Measurements from ENCODE around the gene POFUT1. TPM values are rescaled to one million over a fixed set of nuclear protein-coding genes. Genes with fewer than 3 reads are reported as not detected.

Gene POFUT1
- total RNA-seq, 1 donor from 2014 or later: 60.6 TPM

GRCh38 chr20:32230707-32231106 lies 23.0 kb downstream of the POFUT1 start:
- H4K20me1 ChIP-seq (ENCODE audit: insufficient read depth, low read length): peaks cover 3% of the 10 kb centered on the region
- no peak overlapping the region for H3K27ac Mint-ChIP-seq (ENCODE audit: unreplicated experiment)
- H3K9me3 Mint-ChIP-seq (ENCODE audit: unreplicated experiment): no peaks in the 10 kb centered on the region
- H2AFZ ChIP-seq (ENCODE audit: low read depth, low read length): no peak overlapping the region
- H3K36me3 Mint-ChIP-seq (ENCODE audit: low read depth, unreplicated experiment): peaks cover 27% of the 10 kb centered on the region
- FAIRE-seq (no peak), DNase-seq (ENCODE audit: low read depth) (no peak)
- peaks cover 16% of the 10 kb centered on the region for H3K4me1 Mint-ChIP-seq (ENCODE audit: low read depth, unreplicated experiment)
- peaks cover 25% of the 10 kb centered on the region for H3K36me3 ChIP-seq (ENCODE audit: insufficient read depth, low read length)
- no peaks in the 10 kb centered on the region for H3K9me3 ChIP-seq (ENCODE audit: insufficient read depth, low read depth, low read length)
- H3K27me3 ChIP-seq (ENCODE audit: insufficient read depth, low read length): no peaks in the 10 kb centered on the region
- no peaks in the 10 kb centered on the region for H3K4me1 ChIP-seq (ENCODE audit: insufficient read depth, low read length)
- no peak overlapping the region for H3K9ac ChIP-seq (ENCODE audit: low read length)
- no peak overlapping the region for H3K4me2 ChIP-seq (ENCODE audit: low read length)
- H3K27me3 Mint-ChIP-seq (ENCODE audit: low read depth, unreplicated experiment): no peaks in the 10 kb centered on the region
- no peak overlapping the region for H3K4me3 Mint-ChIP-seq (ENCODE audit: unreplicated experiment)
- TF ChIP-seq, protein P1, sequence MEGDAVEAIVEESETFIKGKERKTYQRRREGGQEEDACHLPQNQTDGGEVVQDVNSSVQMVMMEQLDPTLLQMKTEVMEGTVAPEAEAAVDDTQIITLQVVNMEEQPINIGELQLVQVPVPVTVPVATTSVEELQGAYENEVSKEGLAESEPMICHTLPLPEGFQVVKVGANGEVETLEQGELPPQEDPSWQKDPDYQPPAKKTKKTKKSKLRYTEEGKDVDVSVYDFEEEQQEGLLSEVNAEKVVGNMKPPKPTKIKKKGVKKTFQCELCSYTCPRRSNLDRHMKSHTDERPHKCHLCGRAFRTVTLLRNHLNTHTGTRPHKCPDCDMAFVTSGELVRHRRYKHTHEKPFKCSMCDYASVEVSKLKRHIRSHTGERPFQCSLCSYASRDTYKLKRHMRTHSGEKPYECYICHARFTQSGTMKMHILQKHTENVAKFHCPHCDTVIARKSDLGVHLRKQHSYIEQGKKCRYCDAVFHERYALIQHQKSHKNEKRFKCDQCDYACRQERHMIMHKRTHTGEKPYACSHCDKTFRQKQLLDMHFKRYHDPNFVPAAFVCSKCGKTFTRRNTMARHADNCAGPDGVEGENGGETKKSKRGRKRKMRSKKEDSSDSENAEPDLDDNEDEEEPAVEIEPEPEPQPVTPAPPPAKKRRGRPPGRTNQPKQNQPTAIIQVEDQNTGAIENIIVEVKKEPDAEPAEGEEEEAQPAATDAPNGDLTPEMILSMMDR (IDR thresholded peaks at IDR 0.05; ENCODE audit: insufficient read depth, low read depth, low read length): no peak
- no peak for TF ChIP-seq EZH2 (IDR thresholded peaks at IDR 0.05; ENCODE audit: insufficient read depth, low read length)
- H3K79me2 ChIP-seq (ENCODE audit: insufficient read depth, low read length): no peaks in the 10 kb centered on the region
- H3K27ac ChIP-seq (ENCODE audit: low read depth, low read length): no peak overlapping the region
- H3K4me3 ChIP-seq (ENCODE audit: insufficient read depth, low read depth, low read length): no peak overlapping the region

- Histone ChIP-seq H2AFZ (ENCODE audit: low read depth, low read length) (no peak overlapping the region), H4K20me1 (ENCODE audit: insufficient read depth, low read length) (peaks cover 3% of the 10 kb centered on the region), H3K9ac (ENCODE audit: low read length) (no peak overlapping the region), H3K4me2 (ENCODE audit: low read length) (no peak overlapping the region), H3K36me3 (ENCODE audit: insufficient read depth, low read length) (peaks cover 23% of the 10 kb centered on the region), H3K9me3 (ENCODE audit: insufficient read depth, low read depth, low read length) (no peaks in the 10 kb centered on the region), H3K27me3 (ENCODE audit: insufficient read depth, low read length) (no peaks in the 10 kb centered on the region), H3K4me3 (ENCODE audit: insufficient read depth, low read depth, low read length) (no peak overlapping the region), H3K27ac (ENCODE audit: low read depth, low read length) (no peak overlapping the region), H3K4me1 (ENCODE audit: insufficient read depth, low read length) (no peaks in the 10 kb centered on the region), H3K79me2 (ENCODE audit: insufficient read depth, low read length) (no peaks in the 10 kb centered on the region)
- Mint-ChIP-seq H3K4me3 (ENCODE audit: unreplicated experiment) (no peak overlapping the region), H3K27me3 (ENCODE audit: low read depth, unreplicated experiment) (no peaks in the 10 kb centered on the region), H3K36me3 (ENCODE audit: low read depth, unreplicated experiment) (peaks cover 29% of the 10 kb centered on the region), H3K9me3 (ENCODE audit: unreplicated experiment) (no peaks in the 10 kb centered on the region), H3K27ac (ENCODE audit: unreplicated experiment) (peak overlapping the region; percentile 50), H3K4me1 (ENCODE audit: low read depth, unreplicated experiment) (peaks cover 16% of the 10 kb centered on the region)
- TF ChIP-seq, protein P1 (IDR thresholded peaks at IDR 0.05; ENCODE audit: insufficient read depth, low read depth, low read length): no peak
- no peak for TF ChIP-seq EZH2 (IDR thresholded peaks at IDR 0.05; ENCODE audit: insufficient read depth, low read length)
- FAIRE-seq: no peak
- DNase-seq (ENCODE audit: low read depth): no peak
These were observed 23.6 kb downstream of the POFUT1 start for GRCh38 chr20:32231245-32231644.

DNA sequence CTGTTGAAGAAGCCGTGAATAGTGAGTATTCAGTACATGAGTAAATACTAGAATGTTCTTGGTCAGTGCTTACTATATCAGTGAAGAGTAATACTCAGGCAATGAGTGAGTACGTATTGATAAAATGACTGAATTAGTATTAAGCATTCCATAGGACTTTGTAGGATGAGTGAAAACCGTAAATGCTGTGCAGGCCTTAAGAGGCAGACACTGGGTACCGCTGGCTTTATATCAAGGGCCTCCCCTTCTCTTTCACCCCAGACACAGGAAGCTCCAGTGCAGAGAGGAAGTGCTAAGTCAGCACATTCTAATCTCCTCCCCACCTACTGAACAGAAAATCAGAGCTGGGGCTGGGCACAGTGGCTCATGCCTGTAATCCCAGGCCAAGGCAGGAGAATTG lies 24.2 kb downstream of the POFUT1 start:
- H3K27ac Mint-ChIP-seq (ENCODE audit: unreplicated experiment): no peak overlapping the region
- peaks cover 25% of the 10 kb centered on the region for H3K36me3 ChIP-seq (ENCODE audit: insufficient read depth, low read length)

More for the DNA sequence above, 24.2 kb downstream of the POFUT1 start:
- Histone ChIP-seq H3K4me2 (ENCODE audit: low read length) (no peak overlapping the region), H3K9ac (ENCODE audit: low read length) (no peak overlapping the region), H3K27me3 (ENCODE audit: insufficient read depth, low read length) (no peaks in the 10 kb centered on the region), H3K9me3 (ENCODE audit: insufficient read depth, low read depth, low read length) (no peaks in the 10 kb centered on the region), H3K79me2 (ENCODE audit: insufficient read depth, low read length) (no peaks in the 10 kb centered on the region), H4K20me1 (ENCODE audit: insufficient read depth, low read length) (peaks cover 3% of the 10 kb centered on the region), H2AFZ (ENCODE audit: low read depth, low read length) (no peak overlapping the region), H3K4me1 (ENCODE audit: insufficient read depth, low read length) (no peaks in the 10 kb centered on the region), H3K27ac (ENCODE audit: low read depth, low read length) (no peak overlapping the region), H3K4me3 (ENCODE audit: insufficient read depth, low read depth, low read length) (no peak overlapping the region)
- Mint-ChIP-seq H3K36me3 (ENCODE audit: low read depth, unreplicated experiment) (peaks cover 31% of the 10 kb centered on the region), H3K27me3 (ENCODE audit: low read depth, unreplicated experiment) (no peaks in the 10 kb centered on the region), H3K4me1 (ENCODE audit: low read depth, unreplicated experiment) (peaks cover 16% of the 10 kb centered on the region), H3K4me3 (ENCODE audit: unreplicated experiment) (no peak overlapping the region), H3K9me3 (ENCODE audit: unreplicated experiment) (no peaks in the 10 kb centered on the region)
- FAIRE-seq (no peak), DNase-seq (ENCODE audit: low read depth) (no peak)
- no peak for TF ChIP-seq EZH2 (IDR thresholded peaks at IDR 0.05; ENCODE audit: insufficient read depth, low read length)
- TF ChIP-seq, protein P1 (IDR thresholded peaks at IDR 0.05; ENCODE audit: insufficient read depth, low read depth, low read length): no peak

All from astrocyte (in vitro differentiated cells and primary cell).